GM12872 (cell line): ENCODE data around the gene PGS1.

Experiments
- CTCF ChIP-seq: IDR thresholded peaks from 3 replicates; pipeline ENCODE4 v1.5.1; 2011; ENCODE audit warnings: low read depth, mild to moderate bottlenecking, low read length, moderate library complexity; ENCODE audit not compliant: insufficient read depth

Gene PGS1

GRCh38 chr17:78423961-78424675 lies 45.7 kb downstream of the PGS1 start:
- TF ChIP-seq CTCF: no peak

GRCh38 chr17:78425429-78425828 lies 47.0 kb downstream of the PGS1 start:
- no peak for TF ChIP-seq CTCF

- no peak for TF ChIP-seq CTCF
Observed at GRCh38 chr17:78426293-78426879, 47.9 kb downstream of the PGS1 start.

GRCh38 chr17:78427140-78427539 lies 48.7 kb downstream of the PGS1 start:
- no peak for TF ChIP-seq CTCF

GRCh38 chr17:78428025-78428575 lies 49.7 kb downstream of the PGS1 start:
- TF ChIP-seq CTCF: no peak

- TF ChIP-seq CTCF: no peak
Observed at GRCh38 chr17:78428836-78429617, 50.6 kb downstream of the PGS1 start.

- TF ChIP-seq CTCF: no peak
Observed at GRCh38 chr17:78429618-78429995, 51.2 kb downstream of the PGS1 start.
